Neural crest cell (in vitro differentiated cells): ENCODE measurements around the gene CAV3. TPM values are rescaled to one million over a fixed set of nuclear protein-coding genes. Genes with fewer than 3 reads are reported as not detected.

Experiments
- DNase-seq: peaks from one replicate; pipeline ENCODE4 v3.0.0; 2021; ENCODE audit warnings: low read depth, mixed read lengths, low spot score
- H3K27ac Mint-ChIP-seq: one replicate; pipeline ENCODE4 v1.8.0; 2021; ENCODE audit warnings: mild to moderate bottlenecking, mixed read lengths; ENCODE audit not compliant: unreplicated experiment
- H3K27me3 Mint-ChIP-seq: 2 replicates; pipeline ENCODE4 v1.8.0; 2021; ENCODE audit warnings: low read depth, mild to moderate bottlenecking, mixed read lengths
- H3K36me3 Mint-ChIP-seq: 2 replicates; pipeline ENCODE4 v1.8.0; 2021; ENCODE audit warnings: low read depth, mild to moderate bottlenecking, mixed read lengths
- H3K4me1 Mint-ChIP-seq: 2 replicates; pipeline ENCODE4 v1.8.0; 2021; ENCODE audit warnings: mixed read lengths
- H3K4me3 Mint-ChIP-seq: one replicate; pipeline ENCODE4 v1.8.0; 2021; ENCODE audit warnings: mild to moderate bottlenecking, mixed read lengths
- H3K9me3 Mint-ChIP-seq: 2 replicates; pipeline ENCODE4 v1.8.0; 2021; ENCODE audit warnings: mixed read lengths
- CTCF ChIP-seq: fragments of 200-600 bp; sonication (generic); conservative IDR thresholded peaks from 2 replicates; pipeline ENCODE4 v1.5.0; 2021; ENCODE audit warnings: antibody characterized with exemption, mild to moderate bottlenecking
- total RNA-seq: library from RNA; stranded (reverse); gene quantifications from 2 replicates; pipeline ENCODE4 v1.2.1, GENCODE V29; 2021

The CAV3 gene
- total RNA-seq, 1 donor from 2014 or later: not detected

GRCh38 chr3:8730656-8731055 is 2.9 kb upstream of the CAV3 start:
- TF ChIP-seq CTCF: no peak
- Mint-ChIP-seq H3K4me1 (peaks cover 22% of the 10 kb centered on the region), H3K27ac (peak overlapping the region; percentile 22), H3K27me3 (no peaks in the 10 kb centered on the region), H3K36me3 (no peaks in the 10 kb centered on the region), H3K9me3 (peaks cover 3% of the 10 kb centered on the region), H3K4me3 (no peak overlapping the region)
- no peak for DNase-seq

- no peak for DNase-seq
- no peaks in the 10 kb centered on the region for H3K9me3 Mint-ChIP-seq
These were observed 1.2 kb upstream of the CAV3 start for GRCh38 chr3:8732413-8732812.

GRCh38 chr3:8734137-8734878 is 706 bp downstream of the CAV3 start:
- H3K4me3 Mint-ChIP-seq: no peak overlapping the region
- H3K27me3 Mint-ChIP-seq: no peaks in the 10 kb centered on the region
- H3K27ac Mint-ChIP-seq: no peak overlapping the region

More at GRCh38 chr3:8732413-8732812, 1.2 kb upstream of the CAV3 start:
- no peaks in the 10 kb centered on the region for H3K27me3 Mint-ChIP-seq
- no peaks in the 10 kb centered on the region for H3K36me3 Mint-ChIP-seq
- no peak overlapping the region for H3K4me3 Mint-ChIP-seq
- TF ChIP-seq CTCF: no peak
- H3K4me1 Mint-ChIP-seq: peaks cover 20% of the 10 kb centered on the region
- peak overlapping the region; percentile 48 for H3K27ac Mint-ChIP-seq

GRCh38 chr3:8734908-8735307 is 1.3 kb downstream of the CAV3 start:
- no peak for DNase-seq

More at GRCh38 chr3:8734137-8734878, 706 bp downstream of the CAV3 start:
- Mint-ChIP-seq H3K36me3 (no peaks in the 10 kb centered on the region), H3K4me1 (peaks cover 16% of the 10 kb centered on the region), H3K9me3 (no peaks in the 10 kb centered on the region)
- no peak for TF ChIP-seq CTCF
- no peak for DNase-seq

GRCh38 chr3:8736436-8736835 is 2.8 kb downstream of the CAV3 start:
- H3K4me1 Mint-ChIP-seq: peaks cover 7% of the 10 kb centered on the region
- H3K27ac Mint-ChIP-seq: no peak overlapping the region
- H3K9me3 Mint-ChIP-seq: no peaks in the 10 kb centered on the region
- no peaks in the 10 kb centered on the region for H3K27me3 Mint-ChIP-seq
- TF ChIP-seq CTCF: no peak
- no peaks in the 10 kb centered on the region for H3K36me3 Mint-ChIP-seq
- no peak overlapping the region for H3K4me3 Mint-ChIP-seq
- no peak for DNase-seq

More at GRCh38 chr3:8734908-8735307, 1.3 kb downstream of the CAV3 start:
- Mint-ChIP-seq H3K27ac (no peak overlapping the region), H3K4me1 (peaks cover 16% of the 10 kb centered on the region), H3K27me3 (no peaks in the 10 kb centered on the region), H3K4me3 (no peak overlapping the region), H3K36me3 (no peaks in the 10 kb centered on the region), H3K9me3 (no peaks in the 10 kb centered on the region)
- TF ChIP-seq CTCF: no peak
